WTC11 (cell line): Measurements from ENCODE around the gene ZNF683.

Experiments
- CREM ChIP-seq: sonication (generic); formaldehyde crosslinking; IDR thresholded peaks from 2 replicates; pipeline ENCODE4 v1.8.1; 2022; ENCODE audit warnings: mild to moderate bottlenecking, missing genetic modification reagents, moderate library complexity
- ETV6 ChIP-seq: sonication (generic); formaldehyde crosslinking; IDR thresholded peaks from 2 replicates; pipeline ENCODE4 v1.8.1; 2022; ENCODE audit warnings: mild to moderate bottlenecking, missing genetic modification reagents
- NR2C2 ChIP-seq: sonication (generic); formaldehyde crosslinking; IDR thresholded peaks from 2 replicates; pipeline ENCODE4 v1.8.0; 2022; ENCODE audit warnings: mild to moderate bottlenecking, missing genetic modification reagents
- ZNF263 ChIP-seq: sonication (generic); formaldehyde crosslinking; IDR thresholded peaks from 2 replicates; pipeline ENCODE4 v1.8.1; 2022; ENCODE audit warnings: low read depth, mild to moderate bottlenecking, moderate library complexity, missing genetic modification reagents
- TF ChIP-seq, protein P1 (sequence below): fragments of 200-600 bp; IDR thresholded peaks from 2 replicates; pipeline ENCODE4 v1.8.0; 2022; ENCODE audit warnings: antibody characterized with exemption

DNA sequence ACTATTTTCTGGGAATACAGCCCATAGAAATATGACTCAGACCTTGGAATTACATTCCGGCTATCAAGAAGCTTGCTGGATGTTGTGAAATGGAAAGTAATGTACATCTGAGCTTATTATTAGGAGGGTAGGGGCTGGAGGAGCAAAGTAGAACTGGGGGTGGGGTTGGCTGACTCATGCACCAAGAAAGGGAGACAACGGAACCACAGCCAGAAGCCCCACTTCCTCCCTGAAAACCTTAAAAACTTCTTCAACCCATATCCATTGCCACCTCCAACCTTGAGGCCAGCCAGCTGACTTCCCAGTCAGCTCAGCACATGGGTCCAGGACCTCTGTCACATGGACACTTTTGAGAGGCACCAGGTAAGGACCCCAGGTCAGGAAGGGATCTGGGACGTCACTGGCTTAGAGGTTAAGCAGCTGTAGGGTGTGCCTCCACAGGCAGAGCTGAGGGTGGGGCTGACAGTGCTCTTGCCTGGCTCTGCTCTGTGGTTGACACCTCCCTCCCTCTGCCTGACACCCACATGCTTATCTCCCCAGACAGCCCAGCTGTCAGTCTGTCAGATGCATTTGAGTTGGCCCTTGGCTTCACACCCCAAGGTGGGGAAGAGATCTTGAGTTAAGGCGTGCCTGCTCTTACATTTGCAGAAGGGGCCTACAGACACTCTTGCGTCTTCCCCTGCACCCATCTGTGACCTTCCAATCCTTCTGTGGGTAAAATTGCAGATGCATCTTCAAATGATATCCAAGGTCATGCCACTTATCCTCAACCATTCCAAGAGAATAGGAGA lies 5.7 kb upstream of the ZNF683 start:
- TF ChIP-seq NR2C2 (CRISPR knock-in tag) (no peak), ZNF263 (CRISPR knock-in tag) (no peak), ETV6 (CRISPR knock-in tag) (no peak), CREM (CRISPR knock-in tag) (no peak)
- TF ChIP-seq, protein P1, sequence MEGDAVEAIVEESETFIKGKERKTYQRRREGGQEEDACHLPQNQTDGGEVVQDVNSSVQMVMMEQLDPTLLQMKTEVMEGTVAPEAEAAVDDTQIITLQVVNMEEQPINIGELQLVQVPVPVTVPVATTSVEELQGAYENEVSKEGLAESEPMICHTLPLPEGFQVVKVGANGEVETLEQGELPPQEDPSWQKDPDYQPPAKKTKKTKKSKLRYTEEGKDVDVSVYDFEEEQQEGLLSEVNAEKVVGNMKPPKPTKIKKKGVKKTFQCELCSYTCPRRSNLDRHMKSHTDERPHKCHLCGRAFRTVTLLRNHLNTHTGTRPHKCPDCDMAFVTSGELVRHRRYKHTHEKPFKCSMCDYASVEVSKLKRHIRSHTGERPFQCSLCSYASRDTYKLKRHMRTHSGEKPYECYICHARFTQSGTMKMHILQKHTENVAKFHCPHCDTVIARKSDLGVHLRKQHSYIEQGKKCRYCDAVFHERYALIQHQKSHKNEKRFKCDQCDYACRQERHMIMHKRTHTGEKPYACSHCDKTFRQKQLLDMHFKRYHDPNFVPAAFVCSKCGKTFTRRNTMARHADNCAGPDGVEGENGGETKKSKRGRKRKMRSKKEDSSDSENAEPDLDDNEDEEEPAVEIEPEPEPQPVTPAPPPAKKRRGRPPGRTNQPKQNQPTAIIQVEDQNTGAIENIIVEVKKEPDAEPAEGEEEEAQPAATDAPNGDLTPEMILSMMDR, result no peak
